CD4-positive, alpha-beta T cell (primary cell): ENCODE results near the gene EPHX1. TPM values are rescaled to one million over a fixed set of nuclear protein-coding genes. Genes with fewer than 3 reads are reported as not detected.
"Not testable (repeated sequence)": the region's sequence is repeated elsewhere in the genome, so short reads cannot be mapped to it uniquely, and the experiment has no call there.

ENCODE experiments used
- ATAC-seq: fragments of 200-7000 bp; cut with Tn5 transposase; one replicate; pipeline ENCODE4 v1.10.0; 2022; ENCODE audit warnings: mild to moderate bottlenecking; ENCODE audit not compliant: poor library complexity
- CTCF ChIA-PET: fragments of 350-600 bp; sonication (Branson Sonifier 250); formaldehyde crosslinking; loops from one replicate; lab custom pipeline; 2021; ENCODE audit warnings: antibody characterized with exemption, inconsistent platforms; lab: Charles Lee
- POLR2A ChIA-PET: fragments of 350-600 bp; sonication (Branson Sonifier 250); formaldehyde crosslinking; loops from one replicate; lab custom pipeline; 2021; ENCODE audit warnings: antibody characterized with exemption, inconsistent platforms; lab: Charles Lee
- DNase-seq, 14 experiments: peaks; one replicate each; pipeline ENCODE4 v3.0.0-alpha.2; 2013 to 2020; ENCODE audit warnings: mixed read lengths in 2 of 14
- H3K27ac ChIP-seq, 2 donors: one replicate each; pipeline versions ENCODE4 v1.5.1 to v1.7.0; 2013; ENCODE audit warnings: low read length in 2 of 2, low read depth in 1 of 2, mild to moderate bottlenecking in 1 of 2
- H3K27me3 ChIP-seq, 2 experiments: 1 replicate in 1 of 2; 2 replicates in 1 of 2; pipeline versions ENCODE4 v1.6.1 to v1.7.0; 2013; ENCODE audit warnings: low read length in 2 of 2, control low read depth in 1 of 2, mild to moderate bottlenecking in 1 of 2, moderate library complexity in 1 of 2; ENCODE audit not compliant: insufficient read depth in 2 of 2, control insufficient read depth in 1 of 2
- H3K36me3 ChIP-seq: one replicate; pipeline ENCODE4 v1.6.1; 2013; ENCODE audit warnings: low read length, control low read depth; ENCODE audit not compliant: insufficient read depth
- H3K4me1 ChIP-seq: one replicate; pipeline ENCODE4 v1.6.1; 2013; ENCODE audit warnings: low read length, control low read depth; ENCODE audit not compliant: insufficient read depth
- H3K4me3 ChIP-seq: one replicate; pipeline ENCODE4 v1.5.1; 2013; ENCODE audit warnings: mild to moderate bottlenecking, low read length, moderate library complexity
- H3K9me3 ChIP-seq, 2 experiments: 1 replicate in 1 of 2; 2 replicates in 1 of 2; pipeline versions ENCODE4 v1.6.1 to v1.7.0; 2013; ENCODE audit warnings: low read length in 2 of 2, mild to moderate bottlenecking in 2 of 2, control low read depth in 1 of 2, moderate library complexity in 1 of 2; ENCODE audit not compliant: control insufficient read depth in 1 of 2, insufficient read depth in 1 of 2
- H3K27ac Mint-ChIP-seq: one replicate; pipeline ENCODE4 v1.8.0; 2020; ENCODE audit warnings: mixed read lengths
- H3K27me3 Mint-ChIP-seq: one replicate; pipeline ENCODE4 v1.8.0; 2021; ENCODE audit warnings: mixed read lengths
- H3K36me3 Mint-ChIP-seq: one replicate; pipeline ENCODE4 v1.8.0; 2021; ENCODE audit warnings: low read depth, mixed read lengths
- H3K4me1 Mint-ChIP-seq: one replicate; pipeline ENCODE4 v1.8.0; 2021; ENCODE audit warnings: low read depth, mixed read lengths
- H3K4me3 Mint-ChIP-seq: one replicate; pipeline ENCODE4 v1.8.0; 2020; ENCODE audit warnings: mild to moderate bottlenecking, mixed read lengths
- H3K9me3 Mint-ChIP-seq: one replicate; pipeline ENCODE4 v1.8.0; 2020; ENCODE audit warnings: mixed read lengths
- CTCF ChIP-seq: fragments of 200-600 bp; IDR thresholded peaks from one replicate; pipeline ENCODE4 v1.8.0; 2022; ENCODE audit warnings: antibody characterized with exemption, mild to moderate bottlenecking
- intact Hi-C, 2 experiments: fragments of 100-400 bp; cut with DNase I in 1 of 2; cut with micrococcal nuclease in 1 of 2; formaldehyde crosslinking; loops; one replicate each; pipeline versions ENCODE4 v1.15.1 to v1.9.0; 2023 to 2025; cut with DNase I, micrococcal nuclease
- total RNA-seq, 174 experiments: library from RNA in 2 of 174; stranded (reverse) in 2 of 174; gene quantifications; one replicate each; pipeline ENCODE4 v1.2.3 and lab custom pipeline; 2021 to 2026

The EPHX1 gene
- total RNA-seq, 2 experiments from 2014 or later, result 0.34 to 0.47 TPM

- H3K27me3 Mint-ChIP-seq, result no peaks in the 10 kb centered on the region
- Histone ChIP-seq H3K27me3 (no peaks in the 10 kb centered on the region), H3K4me1 (peaks cover 34% of the 10 kb centered on the region), H3K27ac (no peak overlapping the region), H3K9me3 (no peaks in the 10 kb centered on the region), H3K36me3 (no peaks in the 10 kb centered on the region), H3K4me3 (no peak overlapping the region)
- TF ChIP-seq CTCF, result no peak
- intact Hi-C loops, result loop anchor here in 1 of 2 experiments (10.0 kb wide), 1 partner anchor 178 kb away; the partner anchor contains the start of gene H3-3A
- H3K36me3 Mint-ChIP-seq, result peaks cover 5% of the 10 kb centered on the region
- ChIA-PET POLR2A (interaction anchor here (0.7 kb wide), 1 partner anchor 10 kb away, joined by 4 read pairs; no protein-coding TSS in a partner anchor), CTCF (no interaction called here)
- peaks cover 23% of the 10 kb centered on the region for H3K4me1 Mint-ChIP-seq
- DNase-seq, result no peak
- H3K27ac Mint-ChIP-seq, result no peak overlapping the region
- peak overlapping the region; percentile 25 for H3K4me3 Mint-ChIP-seq
- no peaks in the 10 kb centered on the region for H3K9me3 Mint-ChIP-seq
- ATAC-seq, result no peak
Measured at GRCh38 chr1:225887030-225887314, 77.0 kb downstream of the EPHX1 start.

- intact Hi-C loops, result loop anchor here in 1 of 2 experiments (10.0 kb wide), 1 partner anchor 177 kb away; the partner anchor contains the start of gene H3-3A
- H3K27ac ChIP-seq, CTCF ChIA-PET, H3K27ac Mint-ChIP-seq, H3K27me3 ChIP-seq, H3K9me3 Mint-ChIP-seq, DNase-seq, H3K27me3 Mint-ChIP-seq, H3K36me3 ChIP-seq, ATAC-seq, H3K36me3 Mint-ChIP-seq, H3K9me3 ChIP-seq, H3K4me3 ChIP-seq: not testable (repeated sequence)
- peaks cover 34% of the 10 kb centered on the region for H3K4me1 ChIP-seq
- POLR2A ChIA-PET, result interaction anchor here (2.6 kb wide), 1 partner anchor 10 kb away, joined by 18 read pairs; no protein-coding TSS in a partner anchor
- Mint-ChIP-seq H3K4me3 (peak overlapping the region; percentile 34), H3K4me1 (peaks cover 23% of the 10 kb centered on the region)
Measured at GRCh38 chr1:225887554-225888288, 77.8 kb downstream of the EPHX1 start.

- H3K27ac ChIP-seq, result no peak overlapping the region
- no peak for ATAC-seq
- CTCF ChIA-PET, result no interaction called here
- intact Hi-C loops, result loop anchor here in 1 of 2 experiments (10.0 kb wide), 1 partner anchor 176 kb away; the partner anchor contains the start of gene H3-3A
- no peak for DNase-seq
- POLR2A ChIA-PET, result interaction anchor here (1.5 to 2.6 kb wide), 2 partner anchors 10 to 48 kb away, joined by 3 to 18 read pairs; no protein-coding TSS in a partner anchor
- Mint-ChIP-seq H3K27me3 (no peaks in the 10 kb centered on the region), H3K4me1 (peaks cover 23% of the 10 kb centered on the region), H3K4me3 (peak overlapping the region; percentile 34), H3K27ac (no peak overlapping the region), H3K36me3 (peaks cover under 1% of the 10 kb centered on the region), H3K9me3 (no peaks in the 10 kb centered on the region)
- no peaks in the 10 kb centered on the region for H3K36me3 ChIP-seq
- no peaks in the 10 kb centered on the region for H3K27me3 ChIP-seq
- TF ChIP-seq CTCF, result no peak
- H3K4me1 ChIP-seq, result peaks cover 29% of the 10 kb centered on the region
- no peaks in the 10 kb centered on the region for H3K9me3 ChIP-seq
- H3K4me3 ChIP-seq, result no peak overlapping the region
Measured at GRCh38 chr1:225888289-225888897, 78.5 kb downstream of the EPHX1 start.
